ENCODE measurements around the gene RAD52.

DNA sequence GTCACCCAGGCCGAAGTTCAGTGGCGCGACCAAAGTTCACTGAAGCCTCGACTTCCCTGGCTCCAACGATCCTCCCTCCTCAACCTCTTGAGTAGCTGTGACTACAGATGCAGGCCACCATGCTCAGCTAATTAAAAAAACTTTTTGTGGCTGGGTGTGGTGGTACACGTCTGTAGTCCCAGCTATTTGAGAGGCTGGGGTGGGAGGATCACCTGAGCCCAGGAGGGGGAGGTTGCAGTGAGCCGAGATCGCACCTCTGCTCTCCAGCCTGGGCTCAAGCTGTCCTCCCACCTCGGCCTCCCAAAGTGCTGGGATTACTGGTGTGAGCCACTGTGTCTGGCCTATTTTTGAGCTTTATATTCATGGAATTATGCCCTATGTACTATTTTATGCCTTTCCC, 18.1 kb upstream of the RAD52 start:
- TF ChIP-seq POLR2A (IDR thresholded peaks at IDR 0.05): no peak
- TF ChIP-seq, protein P1, sequence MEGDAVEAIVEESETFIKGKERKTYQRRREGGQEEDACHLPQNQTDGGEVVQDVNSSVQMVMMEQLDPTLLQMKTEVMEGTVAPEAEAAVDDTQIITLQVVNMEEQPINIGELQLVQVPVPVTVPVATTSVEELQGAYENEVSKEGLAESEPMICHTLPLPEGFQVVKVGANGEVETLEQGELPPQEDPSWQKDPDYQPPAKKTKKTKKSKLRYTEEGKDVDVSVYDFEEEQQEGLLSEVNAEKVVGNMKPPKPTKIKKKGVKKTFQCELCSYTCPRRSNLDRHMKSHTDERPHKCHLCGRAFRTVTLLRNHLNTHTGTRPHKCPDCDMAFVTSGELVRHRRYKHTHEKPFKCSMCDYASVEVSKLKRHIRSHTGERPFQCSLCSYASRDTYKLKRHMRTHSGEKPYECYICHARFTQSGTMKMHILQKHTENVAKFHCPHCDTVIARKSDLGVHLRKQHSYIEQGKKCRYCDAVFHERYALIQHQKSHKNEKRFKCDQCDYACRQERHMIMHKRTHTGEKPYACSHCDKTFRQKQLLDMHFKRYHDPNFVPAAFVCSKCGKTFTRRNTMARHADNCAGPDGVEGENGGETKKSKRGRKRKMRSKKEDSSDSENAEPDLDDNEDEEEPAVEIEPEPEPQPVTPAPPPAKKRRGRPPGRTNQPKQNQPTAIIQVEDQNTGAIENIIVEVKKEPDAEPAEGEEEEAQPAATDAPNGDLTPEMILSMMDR (IDR thresholded peaks at IDR 0.05): no peak
- TF ChIP-seq POLR2AphosphoS5 (IDR thresholded peaks at IDR 0.05): no peak
